Common myeloid progenitor, CD34-positive (primary cell): ENCODE data around the gene CRIM1.
A peak's percentile ranks its signal among the peaks of the same experiment; 100 is the strongest.

Experiments used
- CTCF ChIA-PET: fragments of 350-600 bp; sonication (Branson Sonifier 250); formaldehyde crosslinking; loops from one replicate; lab custom pipeline; 2021; ENCODE audit warnings: antibody characterized with exemption; lab: Charles Lee
- POLR2A ChIA-PET: fragments of 350-600 bp; sonication (Branson Sonifier 250); formaldehyde crosslinking; loops from one replicate; lab custom pipeline; 2021; ENCODE audit warnings: antibody characterized with exemption; lab: Charles Lee
- DNase-seq, 3 donors: peaks; one replicate each; pipeline versions ENCODE4 v3.0.0 to v3.0.0-alpha.2; 2013
- H3K27ac ChIP-seq, 2 experiments: 1 replicate in 1 of 2; 2 replicates in 1 of 2; pipeline ENCODE4 v1.7.0; 2013; ENCODE audit warnings: inconsistent platforms in 2 of 2, low read length in 2 of 2, mild to moderate bottlenecking in 2 of 2, low read depth in 1 of 2, moderate library complexity in 1 of 2; ENCODE audit not compliant: severe bottlenecking in 2 of 2, insufficient read depth in 1 of 2, poor library complexity in 1 of 2
- H3K27me3 ChIP-seq, 5 experiments: replicated peaks in 2 of 5; 1 replicate in 3 of 5; 2 replicates in 2 of 5; pipeline versions ENCODE4 v1.6.1 to v1.7.0; 2013; ENCODE audit warnings: low read length in 4 of 5, mild to moderate bottlenecking in 2 of 5, moderate library complexity in 2 of 5, inconsistent platforms in 1 of 5; ENCODE audit not compliant: insufficient read depth in 5 of 5, control insufficient read depth in 4 of 5
- H3K36me3 ChIP-seq, 4 experiments: 1 replicate in 2 of 4; 2 replicates in 2 of 4; pipeline versions ENCODE4 v1.6.1 to v1.7.0; 2013; ENCODE audit warnings: low read length in 3 of 4, control low read depth in 1 of 4, mild to moderate bottlenecking in 1 of 4; ENCODE audit not compliant: control insufficient read depth in 4 of 4, insufficient read depth in 4 of 4
- H3K4me1 ChIP-seq, 4 experiments: 1 replicate in 3 of 4; 2 replicates in 1 of 4; pipeline versions ENCODE4 v1.6.1 to v1.7.1; 2013; ENCODE audit warnings: low read length in 3 of 4, mild to moderate bottlenecking in 3 of 4, control low read depth in 1 of 4, inconsistent platforms in 1 of 4, moderate library complexity in 1 of 4; ENCODE audit not compliant: control insufficient read depth in 4 of 4, insufficient read depth in 4 of 4; ENCODE audit errors: control extremely low read depth in 1 of 4
- H3K4me3 ChIP-seq, 7 experiments: 1 replicate in 4 of 7; 2 replicates in 3 of 7; pipeline versions ENCODE4 v1.5.1 to v1.7.0; 2013; ENCODE audit warnings: mild to moderate bottlenecking in 7 of 7, low read length in 6 of 7, moderate library complexity in 6 of 7, inconsistent platforms in 2 of 7, low read depth in 2 of 7, control low read depth in 1 of 7; ENCODE audit not compliant: insufficient read depth in 4 of 7, control insufficient read depth in 1 of 7; ENCODE audit errors: extremely low read depth in 1 of 7
- H3K9me3 ChIP-seq, 5 experiments: 1 replicate in 4 of 5; 2 replicates in 1 of 5; pipeline versions ENCODE4 v1.6.1 to v1.7.1; 2013; ENCODE audit warnings: low read length in 4 of 5, mild to moderate bottlenecking in 2 of 5, inconsistent platforms in 1 of 5, low read depth in 1 of 5, moderate library complexity in 1 of 5; ENCODE audit not compliant: control insufficient read depth in 4 of 5, insufficient read depth in 2 of 5; ENCODE audit errors: control extremely low read depth in 1 of 5
- WGBS: methylation state at CpG from one replicate; pipeline ENCODE4 v1.1.5; 2013; ENCODE audit not compliant: insufficient coverage; 5-methylcytosine and 5-hydroxymethylcytosine counted together

The CRIM1 gene

DNA sequence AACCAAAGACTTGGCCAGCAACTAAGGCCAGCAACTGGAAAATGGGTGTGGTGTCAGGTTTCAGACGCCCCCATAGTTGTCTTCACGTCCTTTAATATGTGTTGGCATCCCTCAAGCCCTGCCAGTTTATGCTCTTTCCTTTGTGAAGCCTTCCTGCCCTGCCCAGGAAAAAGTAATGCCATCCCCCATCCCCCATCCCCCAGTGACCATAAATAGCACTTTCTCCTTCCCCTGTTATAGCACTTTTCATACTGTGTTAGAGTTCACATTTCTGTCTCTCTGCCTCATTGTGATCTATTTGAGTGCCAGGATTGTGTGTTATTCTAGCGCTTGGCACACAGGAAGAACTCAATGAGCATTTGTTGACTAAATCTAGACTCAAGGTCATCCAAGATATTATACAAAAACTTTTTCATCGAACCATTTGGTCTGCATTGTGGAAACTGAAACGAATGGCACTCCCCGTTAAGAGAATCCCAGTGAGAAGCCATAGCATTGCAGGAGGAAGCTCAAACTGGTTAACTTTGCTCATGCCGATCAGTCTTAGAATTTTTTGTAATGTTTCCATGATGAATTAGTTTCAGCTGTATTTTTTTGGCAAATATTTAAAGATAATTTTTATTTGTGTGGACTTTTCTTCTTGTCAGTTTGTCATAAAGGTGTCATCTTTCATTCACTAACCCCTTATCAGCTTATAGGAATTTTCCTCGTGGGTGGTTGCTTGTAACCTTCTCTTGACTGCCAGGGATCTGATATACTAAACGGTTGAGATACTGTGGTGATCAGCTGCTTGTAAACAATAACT is 15.7 kb downstream of the CRIM1 start:
- CTCF ChIA-PET: interaction anchor here (1.0 to 2.3 kb wide), 2 partner anchors 22 to 57 kb away, joined by 4 read pairs; no protein-coding TSS in a partner anchor
- Histone ChIP-seq H3K36me3 (no peaks in the 10 kb centered on the region), H3K4me1 (peaks cover 2 to 12% (median 2%) of the 10 kb centered on the region in 4 experiments), H3K4me3 (no peak overlapping the region), H3K9me3 (no peaks in the 10 kb centered on the region), H3K27ac (no peak overlapping the region), H3K27me3 (no peaks in the 10 kb centered on the region)
- POLR2A ChIA-PET: no interaction called here
- 100% methylated on average over 6 of the region's 9 CpGs for WGBS
- no peak for DNase-seq

GRCh38 chr2:36371928-36372391 is 16.4 kb downstream of the CRIM1 start:
- H3K4me3 ChIP-seq: no peak overlapping the region
- H3K27me3 ChIP-seq: no peaks in the 10 kb centered on the region
- no peak overlapping the region for H3K27ac ChIP-seq
- CTCF ChIA-PET: interaction anchor here (0.8 to 2.3 kb wide), 3 partner anchors 16 to 56 kb away, joined by 3 to 4 read pairs (median 4); no protein-coding TSS in a partner anchor
- no CpG with 5 or more reads among the region's 2 CpGs for WGBS
- H3K4me1 ChIP-seq: peaks cover 2 to 17% (median 5%) of the 10 kb centered on the region in 4 experiments
- no peak for DNase-seq
- POLR2A ChIA-PET: no interaction called here
- no peaks in the 10 kb centered on the region for H3K36me3 ChIP-seq
- no peaks in the 10 kb centered on the region for H3K9me3 ChIP-seq

DNA sequence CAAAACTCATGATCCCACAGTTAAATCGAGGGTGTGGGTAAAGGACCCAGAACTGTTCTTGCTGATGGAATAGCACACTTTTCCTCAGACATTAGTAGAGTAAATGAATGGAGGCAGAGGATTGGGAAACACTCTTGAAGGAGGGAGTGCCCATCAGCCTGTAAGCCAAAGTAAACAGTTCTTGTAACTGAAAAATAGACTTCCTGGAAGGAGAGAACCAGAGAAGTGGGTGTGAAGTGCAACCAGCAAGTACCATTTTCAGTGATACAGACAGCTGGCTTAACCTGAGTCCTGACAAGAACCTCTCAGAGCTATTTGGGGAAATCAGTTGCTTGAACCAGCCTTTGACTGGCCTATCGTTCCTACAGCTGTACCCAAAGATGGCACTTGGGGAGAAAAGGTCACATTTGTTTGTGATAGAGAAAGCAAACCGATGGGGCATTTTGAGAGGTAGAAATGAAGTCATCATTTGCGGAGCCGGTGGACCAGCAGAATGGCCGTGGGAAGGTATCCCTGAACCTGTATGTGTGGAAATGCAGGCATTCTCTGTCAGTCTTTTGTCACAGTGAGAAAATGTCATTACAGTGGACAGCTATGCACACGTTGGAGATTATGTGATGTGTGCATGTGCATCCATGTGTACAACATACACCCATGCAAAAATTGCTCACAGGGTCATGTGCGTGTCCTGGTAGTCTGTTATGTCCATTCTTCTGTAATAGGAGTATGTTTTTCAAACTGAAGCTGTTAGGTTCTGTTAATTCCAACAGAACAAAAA is 17.8 kb downstream of the CRIM1 start:
- POLR2A ChIA-PET: no interaction called here
- CTCF ChIA-PET: interaction anchor here (1.0 to 2.3 kb wide), 3 partner anchors 14 to 55 kb away, joined by 3 to 4 read pairs (median 3); no protein-coding TSS in a partner anchor

GRCh38 chr2:36374585-36374984 is 19.0 kb downstream of the CRIM1 start:
- no peak overlapping the region for H3K27ac ChIP-seq
- 100% methylated on average over 2 of the region's 3 CpGs for WGBS
- peaks cover 2 to 17% (median 5%) of the 10 kb centered on the region in 4 experiments for H3K4me1 ChIP-seq
- H3K36me3 ChIP-seq: no peaks in the 10 kb centered on the region
- DNase-seq: no peak
- H3K9me3 ChIP-seq: no peaks in the 10 kb centered on the region
- H3K27me3 ChIP-seq: no peaks in the 10 kb centered on the region
- ChIA-PET POLR2A (no interaction called here), CTCF (no interaction called here)
- no peak overlapping the region for H3K4me3 ChIP-seq

More for the DNA sequence above, 17.8 kb downstream of the CRIM1 start:
- Histone ChIP-seq H3K9me3 (no peaks in the 10 kb centered on the region), H3K4me3 (no peak overlapping the region), H3K27ac (no peak overlapping the region), H3K4me1 (peaks cover 0 to 13% (median 4%) of the 10 kb centered on the region in 4 experiments), H3K36me3 (no peaks in the 10 kb centered on the region), H3K27me3 (no peaks in the 10 kb centered on the region)
- no peak for DNase-seq
- 96% methylated on average over 7 of the region's 8 CpGs for WGBS

GRCh38 chr2:36376319-36376765 is 20.8 kb downstream of the CRIM1 start:
- no peak overlapping the region for H3K27ac ChIP-seq
- H3K9me3 ChIP-seq: no peaks in the 10 kb centered on the region
- CTCF ChIA-PET: interaction anchor here (0.6 to 1.5 kb wide), 3 partner anchors 9 to 540 kb away, joined by 3 to 7 read pairs (median 4); no protein-coding TSS in a partner anchor
- no peaks in the 10 kb centered on the region for H3K36me3 ChIP-seq
- H3K4me3 ChIP-seq: peak overlapping the region in 2 of 7 experiments; percentile 6 to 54
- no peaks in the 10 kb centered on the region for H3K27me3 ChIP-seq
- DNase-seq: peak; percentile 32 to 58 (median 52)
- peaks cover 2 to 31% (median 16%) of the 10 kb centered on the region in 4 experiments for H3K4me1 ChIP-seq
- WGBS: 7% methylated on average over 7 of the region's 8 CpGs
- POLR2A ChIA-PET: interaction anchor here (0.5 to 0.8 kb wide), 2 partner anchors 28 to 30 kb away, joined by 3 to 4 read pairs; no protein-coding TSS in a partner anchor

DNA sequence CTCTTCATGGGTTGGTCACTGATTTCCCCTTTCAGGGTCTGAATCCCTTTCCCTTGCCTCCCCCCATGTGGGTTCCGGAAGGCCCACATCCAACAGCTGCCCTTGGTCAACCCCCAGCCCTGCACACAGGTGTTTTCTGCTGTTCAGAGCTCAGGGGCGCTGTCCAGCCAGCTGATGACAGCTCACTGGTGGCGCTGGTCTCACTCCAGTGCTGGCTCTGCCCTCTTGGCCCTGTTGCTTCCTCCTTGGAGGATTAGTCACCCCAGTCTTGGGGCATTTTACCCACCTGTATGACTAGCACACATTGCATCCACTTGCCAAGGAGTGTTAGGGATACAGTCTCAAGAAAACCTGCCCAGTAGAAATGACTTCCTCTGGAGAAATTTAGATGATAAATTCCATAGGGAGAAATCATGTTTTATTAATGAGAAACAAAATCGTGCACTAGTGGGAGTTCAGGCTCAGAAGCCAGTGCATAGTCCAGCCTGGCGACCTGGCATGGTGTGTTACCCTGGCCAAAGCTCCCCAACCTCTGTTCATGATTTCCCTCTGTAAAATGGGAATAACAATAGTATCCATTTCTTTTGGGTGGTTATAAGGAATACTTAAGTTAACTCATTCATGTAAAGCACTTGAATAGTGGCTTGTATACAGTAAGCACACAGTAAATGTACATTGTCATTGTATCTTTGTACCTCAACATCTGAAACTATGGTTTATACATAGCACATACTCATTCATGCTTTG is 21.6 kb downstream of the CRIM1 start:
- 90% methylated on average over 2 of the region's 5 CpGs for WGBS
- H3K27me3 ChIP-seq: no peaks in the 10 kb centered on the region
- H3K4me3 ChIP-seq: no peak overlapping the region
- H3K36me3 ChIP-seq: no peaks in the 10 kb centered on the region
- ChIA-PET POLR2A (interaction anchor here (0.8 kb wide), 1 partner anchor 27 kb away, joined by 3 read pairs; no protein-coding TSS in a partner anchor), CTCF (interaction anchor here (1.3 to 1.5 kb wide), 2 partner anchors 10 to 26 kb away, joined by 3 to 7 read pairs; no protein-coding TSS in a partner anchor)
- peaks cover 2 to 38% (median 18%) of the 10 kb centered on the region in 4 experiments for H3K4me1 ChIP-seq
- DNase-seq: no peak
- H3K27ac ChIP-seq: no peak overlapping the region
- H3K9me3 ChIP-seq: no peaks in the 10 kb centered on the region
